ENCODE data around the gene SUMO3.

Gene SUMO3

GRCh38 chr21:44767834-44768831, 49.7 kb downstream of the SUMO3 start:
- Histone ChIP-seq H3K27me3 (ENCODE audit: low read length) (no peaks in the 10 kb centered on the region), H3K4me2 (ENCODE audit: low read depth, low read length, poor library complexity, severe bottlenecking) (no peak overlapping the region), H3K9me3 (ENCODE audit: insufficient read depth, low read length) (no peaks in the 10 kb centered on the region), H3K4me3 (ENCODE audit: insufficient read depth, low read length, poor library complexity, severe bottlenecking) (no peak overlapping the region), H3K27ac (ENCODE audit: low read depth, low read length) (no peak overlapping the region), H3K79me2 (ENCODE audit: insufficient read depth, low read length) (no peaks in the 10 kb centered on the region), H3K36me3 (ENCODE audit: low read length) (no peaks in the 10 kb centered on the region; the same call in 1 of the 2 replicates), H4K20me1 (ENCODE audit: low read depth, low read length) (no peaks in the 10 kb centered on the region), H3F3A (ENCODE audit: insufficient read depth) (0 out of 2 replicates have a peak, but pooled peaks cover 2% of the 10 kb centered on the region), H2AFZ (ENCODE audit: low read depth, low read length, severe bottlenecking) (no peak overlapping the region), H3K9ac (ENCODE audit: low read length) (no peak overlapping the region), H3K9me2 (replicated peaks; ENCODE audit: insufficient read depth, low read length) (no peaks in the 10 kb centered on the region)
- no peak for TF ChIP-seq EZH2phosphoT487 (conservative IDR thresholded peaks at IDR 0.05; ENCODE audit: low read length)
- TF ChIP-seq CTCF (IDR thresholded peaks at IDR 0.05; ENCODE audit: insufficient read depth, low read length, poor library complexity, severe bottlenecking): no peak

GRCh38 chr21:44766818-44767354, 51.0 kb downstream of the SUMO3 start:
- Histone ChIP-seq H3K9me2 (replicated peaks; ENCODE audit: insufficient read depth, low read length) (no peaks in the 10 kb centered on the region), H3F3A (ENCODE audit: insufficient read depth) (0 out of 2 replicates have a peak, but pooled peaks cover 2% of the 10 kb centered on the region), H2AFZ (ENCODE audit: low read depth, low read length, severe bottlenecking) (no peak overlapping the region), H3K27ac (ENCODE audit: low read depth, low read length) (no peak overlapping the region), H3K4me2 (ENCODE audit: low read depth, low read length, poor library complexity, severe bottlenecking) (no peak overlapping the region), H4K20me1 (ENCODE audit: low read depth, low read length) (no peaks in the 10 kb centered on the region), H3K4me3 (ENCODE audit: insufficient read depth, low read length, poor library complexity, severe bottlenecking) (no peak overlapping the region), H3K9ac (ENCODE audit: low read length) (no peak overlapping the region), H3K27me3 (ENCODE audit: low read length) (no peaks in the 10 kb centered on the region), H3K79me2 (ENCODE audit: insufficient read depth, low read length) (no peaks in the 10 kb centered on the region), H3K36me3 (ENCODE audit: low read length) (no peaks in the 10 kb centered on the region; the same call in 1 of the 2 replicates), H3K9me3 (ENCODE audit: insufficient read depth, low read length) (no peaks in the 10 kb centered on the region)
- TF ChIP-seq CTCF (IDR thresholded peaks at IDR 0.05; ENCODE audit: insufficient read depth, low read length, poor library complexity, severe bottlenecking): no peak

- 0 out of 2 replicates have a peak, but pooled peaks cover 2% of the 10 kb centered on the region for H3F3A ChIP-seq (ENCODE audit: insufficient read depth)
- no peak overlapping the region for H3K4me3 ChIP-seq (ENCODE audit: insufficient read depth, low read length, poor library complexity, severe bottlenecking)
- H2AFZ ChIP-seq (ENCODE audit: low read depth, low read length, severe bottlenecking): no peak overlapping the region
- no peak overlapping the region for H3K4me2 ChIP-seq (ENCODE audit: low read depth, low read length, poor library complexity, severe bottlenecking)
- no peaks in the 10 kb centered on the region for H3K79me2 ChIP-seq (ENCODE audit: insufficient read depth, low read length)
- H3K9ac ChIP-seq (ENCODE audit: low read length): no peak overlapping the region
- no peaks in the 10 kb centered on the region for H3K9me2 ChIP-seq (replicated peaks; ENCODE audit: insufficient read depth, low read length)
- H3K27ac ChIP-seq (ENCODE audit: low read depth, low read length): no peak overlapping the region
- H3K9me3 ChIP-seq (ENCODE audit: insufficient read depth, low read length): no peaks in the 10 kb centered on the region
- no peaks in the 10 kb centered on the region for H4K20me1 ChIP-seq (ENCODE audit: low read depth, low read length)
- H3K27me3 ChIP-seq (ENCODE audit: low read length): no peaks in the 10 kb centered on the region
- no peaks in the 10 kb centered on the region; the same call in 1 of the 2 replicates for H3K36me3 ChIP-seq (ENCODE audit: low read length)
- TF ChIP-seq CTCF (IDR thresholded peaks at IDR 0.05; ENCODE audit: insufficient read depth, low read length, poor library complexity, severe bottlenecking): no peak
- no peak for TF ChIP-seq EZH2phosphoT487 (conservative IDR thresholded peaks at IDR 0.05; ENCODE audit: low read length)
Measured at GRCh38 chr21:44766014-44766817, 51.6 kb downstream of the SUMO3 start.
